Kidney epithelial cell (primary cell): ENCODE measurements around the gene NOXA1. TPM values are rescaled to one million over a fixed set of nuclear protein-coding genes. Genes with fewer than 3 reads are reported as not detected.

ENCODE experiments used
- DNase-seq: peaks from one replicate; pipeline ENCODE4 v3.0.0-alpha.2; 2010; ENCODE audit warnings: low read depth
- H3K27me3 ChIP-seq: 2 replicates; pipeline ENCODE4 v1.6.0; 2011; ENCODE audit warnings: low read length; ENCODE audit not compliant: control insufficient read depth, insufficient read depth
- H3K36me3 ChIP-seq: 2 replicates; pipeline ENCODE4 v1.5.1; 2011; ENCODE audit warnings: low read length; ENCODE audit not compliant: control insufficient read depth, insufficient read depth
- H3K4me3 ChIP-seq: 2 replicates; pipeline ENCODE4 v1.5.1; 2011; ENCODE audit warnings: low read depth, mild to moderate bottlenecking, control low read depth, low read length
- CTCF ChIP-seq: IDR thresholded peaks from 2 replicates; pipeline ENCODE4 v1.5.1; 2011; ENCODE audit warnings: mild to moderate bottlenecking, moderate library complexity, low read length, control low read depth, inconsistent platforms; ENCODE audit not compliant: insufficient read depth, poor library complexity, severe bottlenecking
- total RNA-seq: library from RNA; depleted of rRNA; stranded (reverse); fragments of >200 nt; gene quantifications from 2 replicates; pipeline ENCODE4 v1.2.3, GENCODE V29; 2015

Gene NOXA1
- total RNA-seq, 1 donor from 2014 or later = 0.84 TPM

- Histone ChIP-seq H3K4me3 (no peak overlapping the region), H3K27me3 (no peaks in the 10 kb centered on the region), H3K36me3 (no peaks in the 10 kb centered on the region)
- TF ChIP-seq CTCF = no peak
- DNase-seq = no peak
Measured at GRCh38 chr9:137455359-137455991, 32.3 kb downstream of the NOXA1 start.

- Histone ChIP-seq H3K4me3 (no peak overlapping the region), H3K27me3 (no peaks in the 10 kb centered on the region), H3K36me3 (no peaks in the 10 kb centered on the region)
- TF ChIP-seq CTCF = no peak
- DNase-seq = peak; percentile 37
Measured at GRCh38 chr9:137456061-137456863, 33.1 kb downstream of the NOXA1 start.

GRCh38 chr9:137456864-137457405, 33.7 kb downstream of the NOXA1 start:
- no peak for TF ChIP-seq CTCF
- no peaks in the 10 kb centered on the region for H3K36me3 ChIP-seq
- H3K4me3 ChIP-seq = no peak overlapping the region
- no peak for DNase-seq
- peaks cover 3% of the 10 kb centered on the region for H3K27me3 ChIP-seq

GRCh38 chr9:137457406-137458193, 34.4 kb downstream of the NOXA1 start:
- no peak for DNase-seq

More at GRCh38 chr9:137457406-137458193, 34.4 kb downstream of the NOXA1 start:
- TF ChIP-seq CTCF = no peak
- H3K27me3 ChIP-seq = peaks cover 8% of the 10 kb centered on the region
- no peaks in the 10 kb centered on the region for H3K36me3 ChIP-seq
- peak overlapping the region; percentile 73 for H3K4me3 ChIP-seq
